Measurements from ENCODE around the gene ABHD17C. TPM values are rescaled to one million over a fixed set of nuclear protein-coding genes. Genes with fewer than 3 reads are reported as not detected.

The ABHD17C gene
- total RNA-seq, 2 experiments from 2014 or later: 5.8 to 6.7 TPM

DNA sequence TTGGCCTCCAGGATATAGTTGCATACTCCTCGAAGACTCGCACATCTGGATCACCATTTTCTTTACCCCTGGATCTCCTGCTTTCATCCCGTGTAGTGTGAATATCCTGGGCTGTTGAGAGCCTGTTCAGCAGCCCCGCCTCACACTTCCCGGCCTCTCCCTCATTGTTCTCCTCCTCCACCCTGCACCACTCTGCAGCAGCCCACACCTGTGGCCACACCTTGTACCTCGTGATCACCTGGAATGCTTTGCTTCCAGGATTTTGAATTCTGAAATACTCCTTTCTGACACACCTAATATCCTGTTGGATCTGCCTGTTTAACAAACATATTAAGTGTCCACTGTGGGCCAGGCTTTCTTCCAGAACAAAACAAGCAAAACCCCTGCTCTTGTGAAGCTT lies 14.4 kb downstream of the ABHD17C start:
- Mint-ChIP-seq H3K9me3 (ENCODE audit: low read depth) (no peaks in the 10 kb centered on the region), H3K27me3 (no peaks in the 10 kb centered on the region), H3K27ac (no peak overlapping the region), H3K36me3 (ENCODE audit: low read depth) (no peaks in the 10 kb centered on the region), H3K4me1 (peaks cover 20% of the 10 kb centered on the region), H3K4me3 (no peak overlapping the region)
- POLR2A ChIA-PET: no interaction called here
- DNase-seq (no peak), ATAC-seq (no peak)
- CTCF ChIA-PET: no interaction called here
- intact Hi-C loops (cut with DNase I, micrococcal nuclease): no loop called here

- H3K27ac Mint-ChIP-seq: no peak overlapping the region
- no peak overlapping the region for H3K4me3 Mint-ChIP-seq
- ChIA-PET POLR2A (no interaction called here), CTCF (no interaction called here)
- peaks cover 20% of the 10 kb centered on the region for H3K4me1 Mint-ChIP-seq
- intact Hi-C loops (cut with DNase I, micrococcal nuclease): no loop called here
- ATAC-seq (peak; percentile 97), DNase-seq (peak; percentile 78)
- H3K27me3 Mint-ChIP-seq: no peaks in the 10 kb centered on the region
- H3K36me3 Mint-ChIP-seq (ENCODE audit: low read depth): no peaks in the 10 kb centered on the region
- no peaks in the 10 kb centered on the region for H3K9me3 Mint-ChIP-seq (ENCODE audit: low read depth)
Measured at GRCh38 chr15:80710635-80711554, 15.8 kb downstream of the ABHD17C start.

DNA sequence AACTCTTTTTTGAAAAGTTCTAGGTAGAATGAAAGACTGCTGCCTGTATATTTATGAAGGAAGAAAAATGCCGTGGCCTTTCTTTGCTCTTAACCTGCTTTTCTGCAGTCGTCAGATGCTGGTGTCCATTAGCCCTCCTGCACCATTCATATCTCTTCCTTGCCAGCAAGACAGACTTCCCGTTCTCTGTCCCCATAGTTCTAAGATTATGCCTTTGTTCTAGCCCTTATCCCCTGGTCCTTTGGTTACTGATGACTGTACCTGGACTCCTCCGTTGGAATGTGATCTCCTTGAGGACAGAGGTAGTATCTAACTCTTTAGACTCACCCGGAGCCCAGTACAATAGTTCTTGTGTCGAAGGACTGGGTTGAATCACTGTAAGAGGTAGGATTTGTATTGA lies 16.8 kb downstream of the ABHD17C start:
- no peaks in the 10 kb centered on the region for H3K9me3 Mint-ChIP-seq (ENCODE audit: low read depth)
- intact Hi-C loops (cut with DNase I, micrococcal nuclease): no loop called here
- DNase-seq: no peak
- no peaks in the 10 kb centered on the region for H3K36me3 Mint-ChIP-seq (ENCODE audit: low read depth)
- peak overlapping the region; percentile 40 for H3K27ac Mint-ChIP-seq
- ChIA-PET POLR2A (interaction anchor here (0.6 kb wide), 1 partner anchor 1342 kb away, joined by 4 read pairs; no protein-coding TSS in a partner anchor), CTCF (interaction anchor here (1.1 kb wide), 1 partner anchor 92 kb away, joined by 3 read pairs; no protein-coding TSS in a partner anchor)
- no peak for ATAC-seq
- no peak overlapping the region for H3K4me3 Mint-ChIP-seq
- H3K27me3 Mint-ChIP-seq: no peaks in the 10 kb centered on the region
- peaks cover 20% of the 10 kb centered on the region for H3K4me1 Mint-ChIP-seq

DNA sequence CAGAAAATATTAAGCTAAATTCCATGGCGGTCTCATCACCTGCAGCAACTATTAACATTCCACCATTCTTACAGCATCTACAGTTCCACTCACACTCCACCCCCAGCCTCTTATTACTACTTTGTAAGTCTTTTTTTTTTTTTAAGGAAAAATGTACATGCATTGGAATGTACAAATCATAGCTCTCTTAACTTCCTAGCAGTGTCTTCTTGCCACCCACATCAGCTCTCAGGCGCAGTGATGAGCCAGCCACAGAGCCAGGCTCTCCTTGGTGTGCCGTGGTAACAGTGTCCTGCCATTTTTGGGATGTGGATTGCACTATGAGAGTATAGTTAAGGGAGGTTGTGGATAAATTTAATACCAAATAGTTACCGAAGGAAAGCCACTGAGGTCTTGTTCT lies 17.8 kb downstream of the ABHD17C start:
- DNase-seq: no peak
- ATAC-seq: no peak
- POLR2A ChIA-PET: no interaction called here
- Mint-ChIP-seq H3K9me3 (ENCODE audit: low read depth) (no peaks in the 10 kb centered on the region), H3K27me3 (no peaks in the 10 kb centered on the region), H3K27ac (no peak overlapping the region), H3K36me3 (ENCODE audit: low read depth) (no peaks in the 10 kb centered on the region), H3K4me3 (no peak overlapping the region), H3K4me1 (peaks cover 20% of the 10 kb centered on the region)
- intact Hi-C loops (cut with DNase I, micrococcal nuclease): no loop called here
- CTCF ChIA-PET: interaction anchor here (0.7 kb wide), 1 partner anchor 19 kb away, joined by 3 read pairs; no protein-coding TSS in a partner anchor

GRCh38 chr15:80721476-80721875 lies 26.4 kb downstream of the ABHD17C start:
- Mint-ChIP-seq H3K9me3 (ENCODE audit: low read depth) (peaks cover 2% of the 10 kb centered on the region), H3K27me3 (no peaks in the 10 kb centered on the region), H3K27ac (no peak overlapping the region), H3K4me3 (no peak overlapping the region), H3K4me1 (no peaks in the 10 kb centered on the region), H3K36me3 (ENCODE audit: low read depth) (no peaks in the 10 kb centered on the region)
- no peak for DNase-seq
- intact Hi-C loops (cut with DNase I, micrococcal nuclease): no loop called here
- ATAC-seq: no peak
- CTCF ChIA-PET: no interaction called here
- POLR2A ChIA-PET: no interaction called here

DNA sequence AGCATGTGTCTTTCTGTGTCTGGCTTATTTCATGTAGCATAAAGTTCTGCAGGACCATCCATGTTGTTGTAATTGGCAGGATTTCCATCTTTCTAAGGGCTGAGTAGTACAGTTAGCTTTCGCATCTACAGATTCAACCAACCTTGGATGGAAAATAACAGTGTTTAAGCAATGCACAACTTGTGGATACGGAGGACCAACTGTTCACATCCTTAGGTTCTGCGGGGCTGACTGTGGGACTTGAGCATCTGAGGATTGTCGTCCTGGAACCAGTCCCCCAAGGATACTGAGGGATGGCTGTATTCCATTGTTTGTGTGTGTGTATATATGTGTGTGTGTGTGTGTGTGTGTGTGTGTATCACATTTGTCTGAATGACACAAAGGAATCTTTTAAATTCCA lies 27.7 kb downstream of the ABHD17C start:
- Mint-ChIP-seq H3K27me3 (no peaks in the 10 kb centered on the region), H3K4me3 (no peak overlapping the region), H3K4me1 (no peaks in the 10 kb centered on the region), H3K9me3 (ENCODE audit: low read depth) (peaks cover 2% of the 10 kb centered on the region), H3K27ac (no peak overlapping the region), H3K36me3 (ENCODE audit: low read depth) (no peaks in the 10 kb centered on the region)
- POLR2A ChIA-PET: no interaction called here
- intact Hi-C loops (cut with DNase I, micrococcal nuclease): no loop called here
- ATAC-seq (no peak), DNase-seq (no peak)
- CTCF ChIA-PET: interaction anchor here (0.6 kb wide), 1 partner anchor 85 kb away, joined by 3 read pairs; no protein-coding TSS in a partner anchor

- Mint-ChIP-seq H3K9me3 (ENCODE audit: low read depth) (peaks cover 2% of the 10 kb centered on the region), H3K36me3 (ENCODE audit: low read depth) (no peaks in the 10 kb centered on the region), H3K4me3 (no peak overlapping the region), H3K27me3 (no peaks in the 10 kb centered on the region), H3K27ac (no peak overlapping the region), H3K4me1 (no peaks in the 10 kb centered on the region)
- ChIA-PET POLR2A (no interaction called here), CTCF (interaction anchor here (2.0 kb wide), 1 partner anchor 49 kb away, joined by 5 read pairs; no protein-coding TSS in a partner anchor)
- intact Hi-C loops (cut with DNase I, micrococcal nuclease): no loop called here
- DNase-seq: no peak
- ATAC-seq: no peak
Measured at GRCh38 chr15:80727196-80727595, 32.1 kb downstream of the ABHD17C start.

GRCh38 chr15:80727596-80727995 lies 32.5 kb downstream of the ABHD17C start:
- DNase-seq (no peak), ATAC-seq (no peak)
- Mint-ChIP-seq H3K4me3 (no peak overlapping the region), H3K27me3 (no peaks in the 10 kb centered on the region), H3K27ac (no peak overlapping the region), H3K9me3 (ENCODE audit: low read depth) (peaks cover 2% of the 10 kb centered on the region), H3K36me3 (ENCODE audit: low read depth) (no peaks in the 10 kb centered on the region), H3K4me1 (no peaks in the 10 kb centered on the region)
- ChIA-PET CTCF (interaction anchor here (0.7 kb wide), 1 partner anchor 53 kb away, joined by 3 read pairs; no protein-coding TSS in a partner anchor), POLR2A (no interaction called here)
- intact Hi-C loops (cut with DNase I, micrococcal nuclease): no loop called here

DNA sequence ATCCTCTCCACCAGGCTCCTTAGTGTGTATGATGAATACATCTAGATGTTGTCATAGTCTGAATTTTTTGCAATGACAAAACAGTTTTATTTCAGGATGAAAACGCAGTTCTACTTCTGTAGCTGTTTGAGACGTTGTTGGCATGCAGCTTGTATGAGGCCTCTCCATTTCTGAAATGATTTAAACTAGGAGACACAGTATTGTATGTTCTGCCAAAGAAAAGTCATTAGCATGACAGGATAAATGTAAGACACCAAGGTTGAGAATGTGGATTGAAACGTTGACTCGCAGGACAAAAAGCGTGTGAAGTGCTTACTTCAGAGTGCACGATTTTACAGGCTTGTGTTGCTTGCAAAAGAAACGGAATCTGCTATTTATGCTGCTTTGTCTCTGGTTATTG lies 35.3 kb downstream of the ABHD17C start:
- Mint-ChIP-seq H3K27me3 (no peaks in the 10 kb centered on the region), H3K36me3 (ENCODE audit: low read depth) (no peaks in the 10 kb centered on the region), H3K4me1 (no peaks in the 10 kb centered on the region), H3K27ac (no peak overlapping the region), H3K4me3 (no peak overlapping the region), H3K9me3 (ENCODE audit: low read depth) (peaks cover 2% of the 10 kb centered on the region)
- intact Hi-C loops (cut with DNase I, micrococcal nuclease): no loop called here
- ChIA-PET CTCF (no interaction called here), POLR2A (no interaction called here)
- DNase-seq: no peak
- ATAC-seq: no peak

DNA sequence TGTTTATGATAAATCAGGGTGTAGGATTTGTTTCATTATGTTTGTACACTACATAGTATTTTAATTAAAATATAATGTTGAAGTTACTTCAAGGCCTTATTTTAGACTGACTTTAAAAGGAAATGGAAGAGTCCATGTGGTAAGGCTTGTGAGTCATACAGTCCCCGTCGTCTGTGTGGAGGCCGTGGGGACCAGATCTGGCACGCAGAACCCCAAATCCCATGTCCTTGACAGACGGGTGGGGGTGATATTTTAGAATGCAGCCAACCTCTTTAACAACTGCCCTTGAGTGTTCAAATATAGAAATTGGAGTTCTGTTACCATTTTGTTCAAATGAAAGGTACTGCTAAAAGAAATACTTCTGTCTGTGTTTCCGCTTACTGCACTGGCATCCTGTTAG lies 35.8 kb downstream of the ABHD17C start:
- peaks cover 2% of the 10 kb centered on the region for H3K9me3 Mint-ChIP-seq (ENCODE audit: low read depth)
- H3K27me3 Mint-ChIP-seq: no peaks in the 10 kb centered on the region
- DNase-seq (no peak), ATAC-seq (no peak)
- no peak overlapping the region for H3K4me3 Mint-ChIP-seq
- POLR2A ChIA-PET: no interaction called here
- intact Hi-C loops (cut with DNase I, micrococcal nuclease): no loop called here
- H3K27ac Mint-ChIP-seq: no peak overlapping the region
- CTCF ChIA-PET: no interaction called here
- no peaks in the 10 kb centered on the region for H3K36me3 Mint-ChIP-seq (ENCODE audit: low read depth)
- H3K4me1 Mint-ChIP-seq: no peaks in the 10 kb centered on the region

- Mint-ChIP-seq H3K4me3 (no peak overlapping the region), H3K36me3 (ENCODE audit: low read depth) (no peaks in the 10 kb centered on the region), H3K27me3 (no peaks in the 10 kb centered on the region), H3K27ac (no peak overlapping the region), H3K4me1 (no peaks in the 10 kb centered on the region), H3K9me3 (ENCODE audit: low read depth) (no peaks in the 10 kb centered on the region)
- POLR2A ChIA-PET: no interaction called here
- ATAC-seq (no peak), DNase-seq (no peak)
- CTCF ChIA-PET: interaction anchor here (0.5 to 0.8 kb wide), 4 partner anchors 15 to 355 kb away, joined by 3 to 5 read pairs (median 3); no protein-coding TSS in a partner anchor
- intact Hi-C loops (cut with DNase I, micrococcal nuclease): no loop called here
Measured at GRCh38 chr15:80732167-80732566, 37.1 kb downstream of the ABHD17C start.

DNA sequence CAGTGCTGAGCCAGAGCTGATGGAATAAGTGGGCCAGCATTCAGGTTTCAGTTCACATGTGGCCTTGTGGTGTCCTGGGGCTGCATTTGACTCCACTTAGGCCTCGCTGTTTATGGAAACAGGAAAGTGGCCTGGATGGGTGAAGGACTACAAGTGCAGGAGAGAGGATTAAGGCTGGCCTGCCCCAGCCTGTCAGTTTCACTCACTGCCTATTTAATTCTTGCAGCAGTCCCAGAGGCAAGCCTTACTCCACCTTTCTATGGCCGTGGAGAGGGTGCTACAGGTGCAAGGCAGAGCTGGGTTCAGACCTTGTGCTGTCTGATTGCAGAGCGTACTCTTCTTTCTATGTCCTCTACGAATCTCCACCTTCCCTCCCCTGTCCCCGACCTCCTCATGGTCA lies 37.7 kb downstream of the ABHD17C start:
- POLR2A ChIA-PET: no interaction called here
- Mint-ChIP-seq H3K36me3 (ENCODE audit: low read depth) (no peaks in the 10 kb centered on the region), H3K27me3 (no peaks in the 10 kb centered on the region), H3K4me3 (no peak overlapping the region), H3K27ac (no peak overlapping the region), H3K4me1 (no peaks in the 10 kb centered on the region), H3K9me3 (ENCODE audit: low read depth) (no peaks in the 10 kb centered on the region)
- CTCF ChIA-PET: no interaction called here
- ATAC-seq (no peak), DNase-seq (no peak)
- intact Hi-C loops (cut with DNase I, micrococcal nuclease): no loop called here
